GM19043 (cell line): ENCODE data around the gene ERI3.

ENCODE experiments used
- ATAC-seq: cut with Tn5 transposase; IDR thresholded peaks from one replicate; pipeline ENCODE4 v1.9.1; 2021; ENCODE audit warnings: low read depth; ENCODE audit not compliant: unreplicated experiment

Gene ERI3

GRCh38 chr1:44354840-44355581, at the start of gene ERI3:
Gene ERI3, minus strand, starts transcription at chr1:44355257. Its CDS starts 231 bp downstream, at chr1:44355026.
- ATAC-seq, result peak; percentile 97

GRCh38 chr1:44401256-44402228, 46.5 kb upstream of the ERI3 start:
- ATAC-seq, result no peak

GRCh38 chr1:44390277-44390676, 35.2 kb upstream of the ERI3 start:
- no peak for ATAC-seq

GRCh38 chr1:44389437-44389836, 34.4 kb upstream of the ERI3 start:
- ATAC-seq, result no peak

GRCh38 chr1:44388551-44388950, 33.5 kb upstream of the ERI3 start:
- no peak for ATAC-seq

- no peak for ATAC-seq
These were observed 25.7 kb upstream of the ERI3 start for GRCh38 chr1:44380666-44381177.

- no peak for ATAC-seq
These were observed 23.1 kb upstream of the ERI3 start for GRCh38 chr1:44377925-44378784.

- no peak for ATAC-seq
These were observed 20.5 kb upstream of the ERI3 start for GRCh38 chr1:44375547-44375946.

- ATAC-seq, result no peak
These were observed 16.1 kb upstream of the ERI3 start for GRCh38 chr1:44371206-44371605.

- no peak for ATAC-seq
These were observed 13.6 kb upstream of the ERI3 start for GRCh38 chr1:44368471-44369151.

- no peak for ATAC-seq
These were observed 12.9 kb upstream of the ERI3 start for GRCh38 chr1:44367944-44368343.

- ATAC-seq, result no peak
These were observed 11.4 kb upstream of the ERI3 start for GRCh38 chr1:44366371-44366975.

GRCh38 chr1:44361478-44361877, 6.4 kb upstream of the ERI3 start:
- no peak for ATAC-seq

GRCh38 chr1:44359234-44359935, 4.3 kb upstream of the ERI3 start:
- no peak for ATAC-seq

GRCh38 chr1:44357710-44358109, 2.7 kb upstream of the ERI3 start:
- ATAC-seq, result no peak

GRCh38 chr1:44355582-44356305, 687 bp upstream of the ERI3 start:
- no peak for ATAC-seq

- ATAC-seq, result no peak
These were observed 703 bp downstream of the ERI3 start for GRCh38 chr1:44354268-44354839.

GRCh38 chr1:44353604-44354003, 1.5 kb downstream of the ERI3 start:
- ATAC-seq, result no peak
